Renal cortex interstitium (tissue), 11 donors: ENCODE data around the gene NCOA3. TPM values are rescaled to one million over a fixed set of nuclear protein-coding genes. Genes with fewer than 3 reads are reported as not detected.

ENCODE experiments used
- DNase-seq, 11 donors: peaks; one replicate each; pipeline ENCODE4 v3.0.0-alpha.2; 2013; ENCODE audit warnings: low read depth in 9 of 11, low spot score in 4 of 11; ENCODE audit errors: extremely low read depth in 1 of 11
- polyA plus RNA-seq, 3 donors: library from polyadenylated mRNA; unstranded; fragments of 120-200 nt; gene quantifications; one replicate each; pipeline ENCODE4 v1.2.1, GENCODE V29; 2013; ENCODE audit not compliant: insufficient read length in 3 of 3

NCOA3 gene
- polyA plus RNA-seq, 3 donors, result 33.4 to 37.3 (median 36.4) TPM

DNA sequence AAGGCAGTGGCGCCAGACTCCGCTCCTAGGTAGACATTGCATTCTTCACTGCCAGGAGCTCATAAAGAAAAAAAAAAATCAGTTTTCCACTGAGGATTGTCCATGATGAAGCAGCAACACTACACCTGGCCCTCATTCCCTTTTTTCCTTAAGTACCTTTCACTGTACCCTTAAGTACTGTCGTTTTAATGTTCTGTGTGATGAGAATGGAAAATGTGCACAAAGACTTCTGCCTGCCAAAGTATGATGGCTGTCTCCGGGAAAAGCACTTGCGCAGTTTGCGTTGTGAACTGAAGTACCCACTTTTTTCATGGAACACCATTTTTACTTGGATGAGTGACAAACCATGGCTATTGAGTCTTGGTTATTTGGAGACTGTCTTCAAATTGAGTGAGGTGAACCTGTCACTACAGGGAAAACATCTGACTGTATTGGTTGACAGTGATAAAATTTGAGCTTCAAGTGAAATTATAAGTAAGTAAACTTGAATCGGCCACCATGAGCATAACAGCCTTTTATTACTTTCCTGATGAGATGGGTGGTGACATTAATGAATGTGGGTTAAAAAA, 104.8 kb downstream of the NCOA3 start:
- DNase-seq, result no peak

DNA sequence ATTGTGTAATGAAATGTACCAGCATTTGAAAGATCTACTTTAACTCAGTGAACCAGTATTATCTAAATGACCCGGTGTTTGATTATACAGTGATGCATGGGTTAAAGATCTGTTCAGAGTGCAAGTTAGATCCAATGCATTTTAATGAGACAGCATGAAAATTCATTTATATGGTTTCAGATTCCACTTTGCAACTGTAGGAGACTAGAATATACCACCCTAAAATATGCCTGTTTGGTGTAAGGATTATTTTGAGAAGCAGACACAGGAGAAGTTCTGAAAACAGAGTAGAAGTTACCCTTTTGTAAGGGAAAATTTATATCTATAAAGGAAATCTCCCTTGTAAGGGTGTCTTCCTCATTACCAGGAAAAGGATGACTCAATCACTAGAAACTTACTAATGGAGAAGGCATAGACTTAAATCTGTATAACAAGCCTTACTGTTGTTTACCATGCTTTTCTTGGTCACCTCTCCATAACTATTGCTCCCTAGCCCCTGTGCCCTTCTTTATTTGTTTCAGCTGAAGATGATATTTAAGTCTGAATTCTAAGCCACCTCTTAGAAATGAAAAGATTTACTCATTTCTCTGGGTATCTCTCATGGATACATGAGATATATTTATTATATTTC, 105.4 kb downstream of the NCOA3 start:
- DNase-seq, result no peak

DNA sequence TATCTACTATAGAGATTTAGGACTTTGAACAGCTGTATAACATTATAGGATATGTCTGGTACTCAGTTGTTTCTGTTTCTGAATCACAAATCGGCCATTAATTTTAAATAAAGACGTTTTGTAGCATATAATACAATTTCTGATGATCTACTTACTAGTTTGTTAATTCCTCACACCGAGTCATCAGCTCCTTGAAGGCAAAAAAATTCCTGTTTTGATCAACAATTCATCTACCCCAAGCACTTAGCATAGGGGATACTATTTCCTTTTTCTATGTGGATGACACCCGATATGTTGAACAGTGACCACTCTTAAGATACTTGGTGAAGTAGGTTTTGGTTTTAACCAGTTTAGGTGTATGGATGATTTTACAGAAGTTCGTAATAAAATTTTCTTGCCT, 107.3 kb downstream of the NCOA3 start:
- DNase-seq, result no peak

DNA sequence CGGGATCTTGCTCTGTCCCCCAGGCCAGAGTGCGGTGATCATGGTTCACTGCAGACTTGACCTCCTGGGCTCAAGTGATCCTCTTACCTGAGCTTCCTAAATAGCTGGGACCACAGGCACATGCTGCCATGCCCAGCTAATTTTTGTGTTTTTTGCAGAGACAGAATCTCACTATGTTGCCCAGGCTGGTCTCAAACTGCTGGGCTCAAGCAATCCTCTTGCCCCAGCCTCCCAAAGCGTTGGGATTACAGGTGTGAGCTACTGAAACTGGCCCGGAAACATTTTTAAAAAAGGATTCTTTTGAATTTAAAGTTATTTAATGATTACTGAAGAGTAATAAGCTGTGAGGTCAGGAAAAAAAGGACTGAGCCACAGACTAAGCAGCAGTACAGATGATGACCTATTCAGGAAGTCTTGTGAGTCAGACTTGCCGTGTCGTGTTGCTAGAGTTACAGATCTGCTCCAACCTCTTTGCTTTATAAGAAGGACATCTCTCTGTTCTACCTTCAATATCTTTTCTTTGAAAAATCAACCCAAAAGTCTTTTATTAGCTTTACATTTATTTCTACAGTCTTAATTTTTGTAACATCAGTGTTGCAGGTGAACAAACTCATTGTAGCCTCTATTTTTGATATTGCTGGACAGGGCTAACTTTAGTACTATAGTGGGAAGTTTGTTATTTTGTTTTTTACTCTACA, 108.7 kb downstream of the NCOA3 start:
- DNase-seq, result peak in 2 of 11 donors; percentile 23 to 31

DNA sequence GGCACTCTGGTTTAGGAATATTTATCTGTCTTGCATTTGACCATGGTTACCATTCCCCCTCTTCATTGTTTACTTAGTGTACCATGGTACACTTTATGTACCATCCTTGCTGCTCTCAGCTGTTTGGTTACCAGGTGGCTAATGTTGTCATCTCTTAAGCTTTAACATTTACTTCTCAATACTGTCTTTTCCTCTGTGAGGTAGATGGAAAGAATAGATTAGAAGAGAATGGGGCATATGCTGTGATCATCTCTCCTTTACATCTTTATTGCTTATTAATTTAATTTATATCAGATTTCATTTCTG, 109.2 kb downstream of the NCOA3 start:
- DNase-seq, result no peak

DNA sequence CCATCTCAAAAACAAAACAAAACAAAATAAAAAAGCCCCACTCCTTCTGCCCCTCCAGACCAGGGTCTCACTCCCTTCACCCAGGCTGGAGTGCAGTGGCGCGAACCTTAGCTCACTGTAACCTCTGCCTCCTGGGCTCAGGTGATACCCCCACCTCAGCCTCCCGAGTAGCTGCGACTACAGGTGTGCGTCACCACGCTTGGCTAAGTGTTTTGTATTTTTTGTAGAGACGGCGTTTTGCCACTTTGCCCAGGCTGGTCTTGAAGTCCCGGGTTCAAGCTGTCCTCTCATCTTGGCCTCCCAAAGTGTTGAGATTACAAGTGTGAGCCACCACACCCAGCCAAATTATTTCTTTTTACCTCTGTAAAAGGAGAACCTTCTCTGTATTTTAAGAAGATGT, 110.1 kb downstream of the NCOA3 start:
- no peak for DNase-seq

DNA sequence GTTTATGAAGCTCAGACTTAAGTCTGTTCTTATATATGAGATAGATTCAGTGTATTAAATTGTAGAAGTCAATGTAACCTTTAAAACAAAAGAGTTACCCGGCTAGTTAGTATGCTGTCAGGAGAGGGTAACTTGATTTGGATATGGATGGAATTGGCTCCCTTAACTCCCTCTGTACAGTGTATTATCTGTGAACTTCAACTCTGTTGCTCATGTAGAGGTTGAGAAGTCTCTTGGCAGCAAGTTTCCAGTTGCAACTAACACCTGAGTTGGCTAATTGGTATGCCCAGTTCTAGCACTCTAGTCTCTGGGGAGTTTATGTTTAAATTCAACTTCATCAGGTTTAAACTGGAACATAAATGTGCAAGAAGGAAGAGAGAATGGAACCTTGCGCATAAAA, 111.0 kb downstream of the NCOA3 start:
- no peak for DNase-seq

DNA sequence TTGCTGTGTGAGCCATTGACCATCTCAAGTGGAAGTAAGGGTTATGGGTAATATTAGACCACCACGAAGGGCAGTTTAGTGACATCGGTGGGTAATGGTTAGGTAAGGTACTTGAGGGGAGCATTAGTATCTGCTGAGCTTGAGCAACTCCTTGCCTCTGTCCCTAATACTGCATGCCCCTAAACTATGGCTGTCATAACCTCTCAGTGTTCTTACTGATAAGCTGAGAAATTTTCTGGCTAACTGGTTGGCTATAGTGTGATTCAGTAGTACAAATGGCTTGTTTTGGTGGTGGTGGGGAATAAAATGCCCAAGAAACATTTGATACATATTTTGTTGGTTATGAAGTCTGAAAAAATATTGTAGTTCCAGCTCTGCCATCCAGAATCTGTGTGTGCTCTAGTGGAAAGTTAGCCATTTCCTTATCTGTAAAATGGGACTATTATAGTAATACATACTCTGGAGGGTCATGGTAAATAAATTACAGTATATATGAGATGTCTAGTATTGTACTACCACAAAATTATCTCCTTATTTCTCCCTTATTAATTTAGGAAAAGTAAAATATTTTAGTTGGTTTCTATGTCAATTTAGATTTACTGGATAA, 113.1 kb downstream of the NCOA3 start:
- DNase-seq, result no peak

DNA sequence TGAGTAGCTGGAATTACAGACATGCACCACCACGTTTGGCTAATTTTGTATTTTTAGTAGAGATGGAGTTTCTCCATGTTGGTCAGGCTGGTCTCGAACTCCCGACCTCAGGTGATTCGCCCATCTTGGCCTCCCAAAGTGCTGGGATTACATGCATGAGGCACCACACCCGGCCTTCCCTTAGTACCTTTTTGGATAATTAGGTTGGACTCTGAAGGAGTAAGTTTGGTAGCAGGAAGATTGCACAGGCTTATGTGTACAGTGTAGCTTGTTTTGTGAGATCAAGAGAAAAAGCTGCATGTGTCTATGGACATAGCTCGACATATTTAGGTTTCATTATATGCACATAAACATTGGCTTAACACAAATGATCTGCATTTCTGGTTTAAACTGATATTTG, 116.8 kb downstream of the NCOA3 start:
- DNase-seq, result no peak

DNA sequence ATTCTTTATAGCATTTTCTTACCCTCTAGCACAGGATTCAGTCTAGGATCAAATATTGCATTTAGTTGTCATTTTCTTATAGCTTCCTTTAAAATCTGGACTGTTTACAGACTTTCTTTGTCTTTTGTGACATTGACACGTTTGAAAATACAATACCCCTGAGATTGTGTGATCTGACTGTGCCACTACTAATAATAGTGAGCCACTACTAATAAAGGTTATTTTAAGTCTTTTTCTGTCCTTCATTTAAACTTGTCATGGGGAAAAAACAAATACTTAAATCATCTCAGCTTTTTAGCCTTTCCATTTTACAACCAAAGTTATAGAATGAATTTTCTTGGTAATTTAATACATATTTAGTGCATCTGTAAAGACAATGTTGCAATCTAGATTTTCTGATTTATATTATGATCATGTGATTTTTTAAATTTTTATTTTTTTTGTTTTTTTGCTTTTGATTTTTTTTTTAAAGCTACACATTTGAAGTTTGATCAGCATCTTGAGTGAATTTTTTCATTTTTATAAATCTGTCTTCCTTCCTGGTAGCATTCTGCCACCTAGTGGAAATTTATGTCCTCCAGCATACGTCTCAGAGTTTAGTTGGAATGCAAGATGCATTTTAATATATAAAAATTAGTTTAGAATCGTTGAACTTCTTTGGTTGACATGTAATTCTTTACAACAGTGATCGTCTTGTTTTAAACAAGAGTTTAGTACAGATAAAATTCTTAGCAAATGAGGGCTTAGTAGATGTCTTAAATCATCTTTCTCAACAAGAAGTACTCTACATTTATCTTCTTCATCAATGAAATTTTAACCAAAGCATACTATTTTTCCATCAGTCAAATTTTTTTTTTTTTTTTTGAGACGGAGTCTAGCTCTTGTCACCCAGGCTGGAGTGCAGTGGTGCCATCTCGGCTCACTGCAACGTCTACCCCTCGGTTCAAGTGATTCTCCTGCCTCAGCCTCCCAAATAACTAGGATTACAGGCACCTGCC, 119.4 kb downstream of the NCOA3 start:
- peak; percentile 21 to 57 (median 34) for DNase-seq

DNA sequence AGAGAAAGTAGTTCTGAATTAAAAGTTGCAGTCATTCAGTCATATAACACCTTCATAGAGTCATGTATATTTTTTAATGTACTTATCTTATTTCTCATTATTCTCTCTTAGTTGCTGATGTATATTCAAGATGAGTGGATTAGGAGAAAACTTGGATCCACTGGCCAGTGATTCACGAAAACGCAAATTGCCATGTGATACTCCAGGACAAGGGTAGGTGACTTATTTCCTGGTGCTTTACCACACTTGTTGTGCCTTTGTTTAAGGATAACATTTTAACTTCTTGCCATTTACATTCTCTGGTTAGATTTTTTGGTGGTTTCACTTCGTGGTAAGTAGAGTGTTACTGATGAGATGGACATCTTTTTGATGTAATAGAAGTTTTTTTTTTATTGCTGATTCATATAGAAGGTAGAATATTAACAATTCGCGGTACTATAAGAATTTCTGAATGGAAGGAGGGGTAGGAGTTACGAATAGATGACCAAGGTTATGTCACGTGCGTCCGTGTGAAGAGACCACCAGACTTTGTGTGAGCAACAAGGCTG, 120.5 kb downstream of the NCOA3 start:
- no peak for DNase-seq

DNA sequence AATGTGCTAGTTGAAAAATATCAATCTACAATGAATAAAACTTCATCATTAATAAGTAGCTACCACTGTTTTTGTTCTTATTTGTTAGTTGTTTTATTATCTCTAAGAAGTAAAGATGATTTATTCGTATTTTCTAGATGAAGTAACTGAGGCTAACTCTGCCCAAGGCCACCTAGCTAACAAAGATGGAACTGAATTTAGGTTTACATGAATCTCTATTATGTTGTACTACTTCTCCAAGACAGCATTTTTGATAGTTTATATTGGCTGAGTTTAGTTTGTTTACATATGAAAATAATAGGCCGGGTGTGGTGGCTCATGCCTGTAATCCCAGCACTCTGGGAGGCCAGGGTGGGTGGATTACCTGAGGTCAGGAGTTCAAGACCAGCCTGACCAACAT, 121.5 kb downstream of the NCOA3 start:
- DNase-seq, result no peak

DNA sequence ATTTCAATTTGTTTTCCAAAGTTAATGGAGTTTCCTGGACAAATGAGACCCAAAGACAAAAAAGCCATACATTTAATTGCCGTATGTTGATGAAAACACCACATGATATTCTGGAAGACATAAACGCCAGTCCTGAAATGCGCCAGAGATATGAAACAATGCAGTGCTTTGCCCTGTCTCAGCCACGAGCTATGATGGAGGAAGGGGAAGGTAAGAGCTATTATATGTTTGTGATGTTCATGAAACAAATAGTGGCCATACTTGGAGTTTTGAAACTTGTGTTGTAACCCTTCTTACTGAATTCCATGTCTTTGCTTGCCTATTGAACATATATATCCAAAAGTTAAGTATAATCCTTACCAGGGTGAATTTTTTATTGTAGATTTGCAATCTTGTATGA, 125.9 kb downstream of the NCOA3 start:
- DNase-seq, result no peak

DNA sequence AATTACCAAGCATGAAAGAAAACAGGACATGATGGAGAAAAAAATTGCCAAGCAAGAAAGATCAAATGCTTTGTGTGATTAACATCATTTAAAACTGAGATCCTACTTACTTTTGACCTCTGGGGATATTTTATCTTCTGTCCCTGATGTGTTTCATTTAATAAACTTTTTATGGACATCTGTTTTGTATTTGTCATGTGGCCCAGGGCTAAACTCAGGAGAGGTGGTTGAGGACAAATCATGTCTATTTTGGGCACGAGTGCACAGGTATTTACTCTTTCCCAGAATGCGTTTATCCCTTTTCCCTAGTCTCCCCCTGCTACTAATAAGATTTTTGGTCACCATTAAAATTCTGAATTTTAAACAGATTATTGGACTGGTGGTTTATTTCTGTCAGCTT, 128.2 kb downstream of the NCOA3 start:
- DNase-seq, result no peak

DNA sequence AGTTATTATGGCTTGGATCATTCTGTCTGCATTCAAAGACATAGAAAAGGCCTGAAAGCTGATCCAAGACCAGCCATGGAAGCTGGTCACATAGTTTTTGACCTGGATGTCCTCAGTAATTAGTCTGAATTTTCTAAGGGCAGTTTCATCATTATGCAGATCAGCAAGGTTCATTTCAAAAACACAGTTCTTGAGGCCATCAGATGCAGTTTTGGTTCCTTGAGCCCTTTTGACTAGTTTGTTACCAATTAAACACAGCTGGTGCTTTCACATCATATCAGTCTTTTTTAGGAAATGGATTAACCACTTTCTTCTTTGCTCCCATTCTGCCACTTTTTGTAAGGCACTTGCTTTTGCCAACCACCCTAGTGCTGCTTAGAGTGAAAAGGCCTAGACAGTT, 129.4 kb downstream of the NCOA3 start:
- DNase-seq, result no peak

DNA sequence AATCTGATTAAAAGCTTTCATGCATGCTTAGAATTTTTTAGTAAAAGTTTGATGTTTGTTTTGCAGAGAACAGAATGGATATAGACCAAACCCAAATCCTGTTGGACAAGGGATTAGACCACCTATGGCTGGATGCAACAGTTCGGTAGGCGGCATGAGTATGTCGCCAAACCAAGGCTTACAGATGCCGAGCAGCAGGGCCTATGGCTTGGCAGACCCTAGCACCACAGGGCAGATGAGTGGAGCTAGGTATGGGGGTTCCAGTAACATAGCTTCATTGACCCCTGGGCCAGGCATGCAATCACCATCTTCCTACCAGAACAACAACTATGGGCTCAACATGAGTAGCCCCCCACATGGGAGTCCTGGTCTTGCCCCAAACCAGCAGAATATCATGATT, 133.6 kb downstream of the NCOA3 start:
- no peak for DNase-seq

DNA sequence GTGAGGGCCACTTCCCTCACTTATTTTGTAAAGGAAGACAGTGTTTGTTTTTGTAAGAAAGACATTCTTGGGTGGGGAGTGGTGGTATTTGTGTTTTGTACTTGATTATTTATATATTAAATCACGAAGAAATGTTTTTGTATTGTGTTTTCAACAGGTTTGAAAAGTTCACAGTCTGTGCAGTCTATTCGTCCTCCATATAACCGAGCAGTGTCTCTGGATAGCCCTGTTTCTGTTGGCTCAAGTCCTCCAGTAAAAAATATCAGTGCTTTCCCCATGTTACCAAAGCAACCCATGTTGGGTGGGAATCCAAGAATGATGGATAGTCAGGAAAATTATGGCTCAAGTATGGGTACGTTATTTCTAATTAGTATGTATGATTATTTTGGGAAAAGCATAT, 137.2 kb downstream of the NCOA3 start:
- no peak for DNase-seq

DNA sequence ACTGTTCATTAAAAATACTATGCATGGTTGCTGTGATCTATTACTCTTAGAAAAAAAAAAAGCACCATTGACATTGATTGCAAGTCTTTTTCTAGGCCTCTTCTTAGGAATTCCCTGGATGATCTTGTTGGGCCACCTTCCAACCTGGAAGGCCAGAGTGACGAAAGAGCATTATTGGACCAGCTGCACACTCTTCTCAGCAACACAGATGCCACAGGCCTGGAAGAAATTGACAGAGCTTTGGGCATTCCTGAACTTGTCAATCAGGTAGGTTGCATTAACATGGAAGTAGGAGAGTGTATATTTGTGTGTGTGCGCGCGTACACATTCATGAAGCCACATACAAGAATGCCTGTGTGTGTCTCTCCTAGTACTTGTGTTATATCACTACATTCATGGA, 140.4 kb downstream of the NCOA3 start:
- no peak for DNase-seq

DNA sequence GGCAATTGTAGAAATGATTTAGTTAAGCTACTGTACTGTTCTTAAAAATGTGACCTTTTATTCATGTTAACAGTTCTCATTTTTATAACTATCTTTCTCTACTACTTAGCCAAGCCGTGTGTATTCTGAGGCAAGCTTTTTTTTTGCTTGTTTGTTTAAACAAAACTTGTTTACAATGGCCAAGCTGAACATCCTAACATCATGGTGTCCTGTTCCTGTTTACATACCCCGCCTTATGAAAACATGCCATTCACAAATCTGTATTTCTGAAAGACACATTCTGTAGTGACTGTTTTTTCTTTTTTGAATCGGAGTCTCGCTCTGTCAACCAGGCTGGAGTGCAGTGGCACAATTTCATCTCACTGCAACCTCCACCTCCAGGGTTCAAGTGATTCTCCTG, 140.9 kb downstream of the NCOA3 start:
- no peak for DNase-seq
